ENCODE results near the gene PSMD5.

PSMD5 gene

DNA sequence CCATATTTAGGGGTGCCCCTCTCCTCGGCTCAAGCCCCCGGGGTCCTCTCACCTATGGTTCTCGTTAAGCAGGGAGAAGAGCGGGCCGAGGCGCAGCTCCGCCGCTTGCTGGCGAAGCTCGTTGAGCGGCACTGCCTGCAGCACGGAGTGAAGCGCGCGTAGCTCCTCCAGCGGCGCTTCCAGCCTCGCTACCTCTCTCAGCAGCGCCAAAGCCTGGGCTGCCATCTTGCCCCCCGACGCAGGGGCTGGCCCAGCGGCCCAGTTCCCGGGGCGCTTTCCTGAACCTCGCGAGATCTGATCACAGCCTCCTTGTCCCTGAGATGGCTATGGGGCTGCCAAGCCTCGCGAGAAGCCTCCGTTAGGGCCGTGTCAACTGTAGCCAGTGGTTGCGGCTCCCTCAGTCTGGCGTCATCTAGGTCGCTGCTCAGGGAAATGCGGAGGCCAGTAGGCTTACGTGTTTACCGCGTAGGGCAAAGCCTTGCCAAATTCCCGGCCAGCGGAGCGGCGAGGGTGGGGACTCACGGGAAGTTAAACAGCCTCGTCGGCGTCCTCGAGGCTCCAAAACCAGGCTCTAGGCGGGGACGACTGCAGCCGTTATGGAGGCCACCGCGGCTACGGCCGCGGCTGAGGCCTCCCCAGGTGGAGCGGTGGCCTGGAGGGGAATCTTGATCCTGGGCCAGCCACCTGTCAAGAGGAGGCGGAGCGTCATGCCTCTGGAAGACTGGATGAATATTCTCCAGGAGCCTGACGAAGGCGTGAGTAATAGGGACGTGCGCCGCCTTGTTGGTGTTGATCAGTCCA lies at the start of gene PSMD5:
PSMD5 (minus strand) TSS at position 238 of the 801 bp plus-strand sequence; CDS start at position 225, 13 bp downstream.
- peak; percentile 98 for DNase-seq

DNA sequence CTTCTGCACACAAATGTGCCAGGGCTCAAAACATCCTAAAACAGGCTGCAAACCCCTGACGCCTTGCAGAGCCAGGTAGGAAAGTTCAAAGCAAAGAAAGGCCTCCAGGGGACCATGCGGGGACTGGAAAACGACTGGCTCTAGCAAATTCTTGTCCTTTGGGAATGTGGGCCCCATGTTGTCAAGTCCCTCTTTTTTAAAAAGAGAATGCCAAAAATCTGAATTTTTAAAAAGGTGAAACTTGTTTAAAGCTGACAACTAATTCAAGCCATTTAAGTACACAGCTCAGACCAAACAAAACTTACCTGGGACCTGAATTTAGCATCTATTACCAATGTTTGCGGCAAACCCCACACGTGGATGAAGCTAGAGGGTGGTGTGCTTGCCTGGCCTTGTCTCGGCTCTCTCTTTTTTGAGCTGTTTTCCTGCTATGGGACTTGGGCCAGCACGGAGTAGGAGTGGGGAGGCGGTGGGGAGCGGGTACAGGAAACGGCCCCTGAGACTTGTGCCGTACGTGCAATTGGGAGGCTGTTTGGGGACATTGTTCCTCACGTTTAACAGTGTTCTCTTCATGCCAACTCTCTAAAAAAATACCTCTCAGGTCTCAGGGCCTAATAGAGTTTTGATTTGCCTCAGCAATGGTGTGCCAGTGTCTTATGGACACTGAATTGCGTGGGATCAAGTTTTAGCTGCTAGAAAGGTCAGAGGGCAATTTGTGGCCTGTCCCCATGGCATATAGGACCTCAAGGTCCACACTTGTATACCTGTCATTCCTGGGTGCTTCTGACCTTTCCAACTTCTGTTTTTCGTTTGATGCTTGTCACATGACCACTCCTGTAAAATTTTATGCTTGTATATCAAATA lies 49.4 kb upstream of the PSMD5 start:
- no peak for DNase-seq

DNA sequence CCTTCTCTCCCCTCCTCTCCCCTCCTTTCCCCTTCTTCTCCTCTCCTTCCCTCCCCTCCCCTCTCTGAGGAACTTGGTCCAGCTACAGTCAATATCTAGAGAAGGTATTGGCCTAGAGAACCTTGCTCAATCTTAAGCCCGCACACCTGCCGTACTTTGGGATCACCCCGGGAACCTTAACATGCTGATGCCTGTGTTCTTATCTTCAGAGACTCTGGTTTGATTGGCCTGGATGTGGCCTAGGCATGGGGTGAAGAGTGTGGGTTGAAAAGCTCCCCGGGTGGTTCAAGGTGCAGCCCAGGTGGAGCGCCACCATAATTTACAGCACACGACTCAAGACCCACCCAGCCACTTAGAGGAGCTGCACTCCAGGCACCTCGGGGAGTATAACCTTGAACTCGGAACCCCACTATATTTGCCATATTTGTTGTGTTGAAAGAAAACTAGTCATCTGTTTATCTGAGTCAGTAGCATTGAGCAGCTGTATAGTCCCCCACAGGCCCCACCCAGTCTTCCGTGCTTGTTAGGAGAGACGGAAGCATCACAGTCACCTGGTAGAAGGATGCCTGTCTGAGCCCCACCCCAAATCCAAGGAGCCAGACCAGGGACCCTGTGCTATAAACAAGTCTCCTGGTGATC lies 48.6 kb upstream of the PSMD5 start:
- no peak for DNase-seq

DNA sequence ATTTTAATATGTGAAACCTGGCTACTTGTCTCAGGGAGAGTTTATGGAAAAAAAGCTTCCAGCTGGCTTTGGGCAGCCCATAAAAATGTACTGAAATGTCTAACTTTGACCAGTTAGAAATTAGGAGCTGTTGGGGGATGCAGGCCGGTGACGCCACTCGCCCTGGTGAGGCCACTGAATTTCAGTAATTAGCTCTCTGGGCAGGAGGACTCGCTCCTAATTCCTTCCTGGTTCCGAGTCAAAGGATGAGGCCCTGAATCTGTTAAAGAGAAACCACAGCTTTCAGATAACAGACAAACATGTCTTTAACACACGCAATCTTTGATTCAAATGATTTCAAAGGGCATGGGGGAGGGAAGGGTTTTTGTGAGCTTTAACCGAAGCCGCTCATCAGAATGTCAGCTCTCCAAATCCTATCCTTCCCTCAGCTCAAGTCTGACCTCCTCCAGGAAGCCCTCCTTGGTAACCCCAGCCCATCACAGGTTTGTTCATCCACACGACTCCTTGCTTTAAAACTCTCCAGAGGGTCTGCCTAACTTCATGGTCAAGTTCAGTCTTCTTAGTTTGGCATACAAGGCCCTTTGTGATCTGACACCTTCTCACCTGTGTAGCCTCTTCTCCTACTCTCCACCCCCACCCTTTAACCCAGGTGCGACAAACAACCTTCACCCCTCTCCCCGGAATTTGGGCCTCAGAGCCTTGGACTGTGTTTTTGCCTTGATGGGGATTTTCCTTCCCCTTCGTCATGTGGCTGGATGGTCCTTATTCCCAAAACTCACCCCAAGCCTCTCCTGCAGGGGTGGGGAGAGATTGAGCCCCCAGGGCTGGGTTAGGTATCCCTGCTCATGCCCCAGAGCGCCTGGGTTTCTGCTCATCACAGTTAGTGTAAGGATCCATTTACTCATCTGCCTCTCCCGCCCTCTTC lies 47.9 kb upstream of the PSMD5 start:
- peak; percentile 65 for DNase-seq

DNA sequence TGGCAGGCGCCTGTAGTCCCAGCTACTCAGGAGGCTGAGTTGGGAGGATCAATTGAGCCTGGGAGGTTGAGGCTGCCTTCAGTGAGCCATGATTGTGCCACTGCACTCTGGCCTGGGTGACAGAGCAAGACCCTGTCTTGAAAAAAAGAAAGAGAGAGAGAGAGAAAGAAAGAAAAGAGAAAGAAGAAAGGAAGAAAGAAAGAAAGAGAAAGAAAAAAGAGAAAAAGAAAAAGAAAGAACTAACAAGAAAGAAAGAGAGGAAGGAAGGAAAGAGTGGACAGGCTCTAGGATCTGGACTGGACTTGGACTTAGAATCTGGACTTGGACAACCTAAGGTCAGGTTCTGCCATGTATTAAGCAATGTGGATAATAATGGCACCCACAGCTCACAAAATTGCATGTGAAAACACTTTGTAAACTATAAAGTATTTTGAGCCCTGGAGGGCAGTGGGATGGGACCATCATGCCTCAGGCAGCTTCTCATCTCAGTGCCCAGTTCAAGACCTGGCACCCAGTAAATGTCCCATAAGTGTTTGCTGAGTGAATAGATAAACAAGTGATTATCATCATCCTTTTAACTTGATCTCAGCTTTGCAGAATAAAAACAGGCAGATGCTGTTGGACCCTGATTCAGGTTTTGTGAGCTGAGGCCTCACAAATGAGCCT lies 47.0 kb upstream of the PSMD5 start:
- DNase-seq, result peak; percentile 68

DNA sequence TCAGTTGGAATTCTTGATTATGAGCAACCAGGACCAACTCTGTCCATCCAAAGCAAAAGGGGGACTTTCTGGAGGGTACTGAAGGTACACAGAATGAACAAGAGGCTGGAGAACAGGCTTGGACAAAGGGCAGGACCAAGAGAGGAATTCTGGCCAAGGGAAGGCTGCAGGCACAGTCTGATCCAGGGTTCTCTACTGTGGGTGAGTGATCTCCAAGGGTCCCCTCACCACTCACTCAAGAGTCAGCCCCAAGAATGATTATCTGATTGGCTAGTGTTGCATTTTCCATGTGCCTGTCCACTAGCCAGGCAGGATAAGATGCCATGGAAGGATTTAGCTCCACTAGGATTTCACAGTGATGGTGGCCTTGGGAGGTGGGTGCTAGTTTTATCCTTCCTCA lies 45.9 kb upstream of the PSMD5 start:
- no peak for DNase-seq

DNA sequence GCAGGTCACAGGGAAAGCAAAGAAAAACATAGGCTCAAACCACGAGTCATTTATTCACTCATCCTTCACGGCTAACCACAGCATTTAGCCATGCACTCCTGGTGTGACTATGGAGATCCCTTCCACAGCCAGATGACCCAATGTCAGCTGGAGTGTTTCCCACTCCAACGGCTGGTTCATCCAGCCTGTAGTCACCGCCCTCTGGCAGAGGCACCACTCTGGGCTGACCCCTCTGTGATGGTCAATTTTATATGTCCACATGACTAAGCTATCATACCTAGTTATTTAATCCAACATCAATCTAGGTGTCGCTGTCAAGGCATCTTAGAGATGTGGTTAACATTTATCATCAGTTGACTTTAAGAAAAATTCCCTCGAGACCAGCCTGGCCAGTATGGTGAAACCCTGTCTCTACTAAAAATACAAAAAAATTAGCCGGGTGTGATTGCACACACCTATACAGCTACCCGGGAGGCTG lies 43.8 kb upstream of the PSMD5 start:
- no peak for DNase-seq

DNA sequence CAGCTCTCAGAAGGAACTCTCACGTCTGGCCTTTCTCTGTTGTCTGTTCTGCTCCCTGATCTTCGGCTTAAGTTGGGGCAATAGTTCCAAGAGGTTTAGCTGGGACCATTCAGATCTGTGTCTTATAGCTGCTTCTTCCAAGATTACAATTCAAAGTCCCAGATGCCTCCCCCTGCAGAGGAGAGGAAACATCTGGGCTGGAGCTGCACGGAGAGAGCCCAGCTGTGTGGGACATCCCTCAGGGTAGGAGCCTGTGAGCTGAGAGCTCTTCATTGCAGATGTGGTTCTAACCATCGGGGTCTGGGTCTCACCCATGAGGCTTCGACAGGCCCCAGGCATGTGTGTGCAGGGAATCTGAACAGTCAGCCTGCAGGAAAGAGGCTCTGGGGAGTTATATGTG lies 43.2 kb upstream of the PSMD5 start:
- DNase-seq, result no peak

DNA sequence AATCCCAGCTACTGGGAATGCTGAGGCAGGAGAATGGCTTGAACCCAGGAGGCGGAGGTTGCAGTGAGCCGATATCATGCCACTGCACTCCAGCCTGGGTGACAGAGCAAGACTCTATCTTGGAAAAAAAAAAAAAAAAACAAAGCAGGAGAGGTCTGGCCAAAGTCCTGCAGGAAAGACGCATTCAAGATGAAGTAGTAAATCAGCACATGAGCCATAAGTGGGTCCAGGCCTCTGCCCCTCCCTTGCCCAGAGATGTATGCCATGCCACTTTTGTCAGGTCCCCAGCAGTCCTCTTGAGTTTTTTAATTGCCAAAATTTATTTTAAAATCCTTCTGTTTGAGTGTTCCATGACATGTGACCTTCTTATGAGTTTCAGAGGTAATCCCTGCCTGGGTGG lies 42.7 kb upstream of the PSMD5 start:
- DNase-seq, result no peak

DNA sequence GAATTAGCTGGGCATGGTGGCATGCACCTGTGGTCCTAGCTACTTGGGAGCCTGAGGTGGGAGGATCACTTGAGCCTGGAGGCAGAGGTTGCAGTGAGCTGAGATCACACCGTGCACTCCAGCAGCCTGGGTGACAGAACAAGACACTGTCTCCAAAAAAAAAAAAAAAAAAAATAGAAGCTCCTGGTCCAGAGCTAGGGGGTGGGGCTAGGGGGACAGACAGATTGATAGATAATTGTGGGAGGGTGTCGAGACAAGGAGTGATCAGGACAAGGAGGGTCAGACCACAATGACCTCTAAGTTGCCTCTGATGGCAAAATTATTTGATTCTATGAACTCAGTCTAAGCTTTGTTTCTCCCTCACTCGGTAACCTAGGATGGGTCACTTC lies 40.9 kb upstream of the PSMD5 start:
- DNase-seq, result no peak

DNA sequence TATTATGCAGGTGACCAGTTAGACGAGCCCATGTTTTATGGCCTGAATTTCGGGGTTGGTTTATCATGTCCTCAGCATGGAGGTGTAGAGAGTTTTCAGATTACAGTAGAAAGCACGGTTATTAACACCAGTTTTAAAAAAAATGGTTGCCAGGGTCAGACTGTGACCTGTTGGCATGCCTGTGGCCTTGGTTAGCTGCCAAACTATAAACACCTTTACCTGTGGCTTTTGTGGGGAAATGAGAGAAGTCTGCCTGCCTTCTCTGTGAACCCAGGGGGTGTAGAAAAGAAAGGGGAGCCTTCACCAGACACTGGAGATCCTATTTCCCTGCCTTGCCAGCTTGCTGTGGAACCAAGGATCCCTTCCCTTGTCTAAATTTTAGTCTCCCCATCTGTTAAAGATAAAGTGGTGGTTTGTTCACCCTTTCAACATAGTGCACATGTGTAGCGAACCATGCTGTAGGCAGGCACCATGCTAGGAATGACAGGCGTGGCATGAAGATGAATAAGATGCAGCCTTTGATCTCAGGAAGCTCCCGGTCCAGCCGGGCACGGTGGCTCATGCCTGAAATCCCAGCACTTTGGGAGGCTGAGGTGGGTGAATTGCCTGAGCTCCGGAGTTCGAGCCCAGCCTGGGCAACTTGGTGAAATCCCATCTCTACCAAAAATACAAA lies 40.3 kb upstream of the PSMD5 start:
- no peak for DNase-seq

DNA sequence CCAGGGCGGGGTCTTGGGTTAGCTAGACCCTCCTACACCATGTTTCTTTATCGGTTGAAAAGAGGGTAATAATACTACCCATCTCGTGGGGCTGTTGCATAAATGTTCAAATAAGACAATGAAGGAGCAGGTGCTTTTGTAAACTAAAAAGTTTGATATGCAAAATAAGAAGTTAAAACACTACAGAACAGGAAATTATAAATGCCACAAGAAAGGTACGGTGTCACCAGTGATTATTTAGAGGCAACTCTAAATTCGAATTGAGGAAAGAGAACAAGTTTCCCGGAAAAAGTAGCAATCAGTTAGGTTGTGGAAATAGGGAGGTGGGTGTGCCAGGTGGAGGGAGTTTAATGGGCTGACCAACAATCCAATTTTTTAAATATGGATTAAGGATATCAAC lies 36.7 kb upstream of the PSMD5 start:
- DNase-seq, result no peak

DNA sequence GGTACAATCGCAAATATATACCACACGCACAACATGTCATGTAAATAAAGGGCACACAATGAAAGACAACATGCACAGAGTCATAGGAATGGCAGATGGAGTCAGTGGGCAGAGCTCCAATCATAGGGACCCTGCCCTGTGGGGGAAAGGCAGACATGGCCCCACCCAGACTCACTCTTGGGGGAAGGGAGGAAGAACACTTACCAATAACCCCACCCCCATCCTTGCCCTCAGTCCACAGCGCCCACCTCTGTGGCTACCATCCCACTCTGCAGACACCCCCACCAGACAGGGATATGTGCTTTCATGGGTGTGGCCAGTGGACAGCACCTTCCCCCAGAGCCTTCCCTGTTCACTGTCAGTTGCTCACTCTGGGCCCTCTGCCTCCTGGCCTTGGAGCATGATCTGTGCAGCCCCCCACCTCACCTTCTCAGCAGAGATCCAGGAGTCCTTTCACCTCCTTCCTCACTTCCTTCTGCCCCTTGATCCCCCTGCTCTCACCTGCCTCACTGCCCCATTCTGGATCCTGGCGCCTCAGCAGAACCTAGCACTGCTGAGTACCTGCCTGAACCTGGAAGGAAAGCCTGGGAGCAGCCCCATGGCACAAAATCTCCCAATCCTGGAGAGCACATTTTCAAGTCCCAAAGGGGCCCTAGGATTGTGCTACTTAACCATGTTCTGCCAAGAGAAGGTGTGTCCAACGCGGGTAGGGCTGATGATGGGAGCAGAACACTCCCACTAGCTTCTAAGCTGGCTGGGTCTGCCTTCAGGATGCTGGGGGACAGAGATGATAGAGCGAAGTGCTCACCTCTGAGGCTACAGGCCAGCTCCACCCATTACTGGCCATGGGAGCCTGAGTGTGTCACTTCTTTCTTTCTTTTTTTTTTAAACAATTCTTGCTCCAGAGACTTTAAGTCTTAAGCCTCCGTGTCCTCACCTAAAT lies 35.7 kb upstream of the PSMD5 start:
- DNase-seq, result peak; percentile 91

DNA sequence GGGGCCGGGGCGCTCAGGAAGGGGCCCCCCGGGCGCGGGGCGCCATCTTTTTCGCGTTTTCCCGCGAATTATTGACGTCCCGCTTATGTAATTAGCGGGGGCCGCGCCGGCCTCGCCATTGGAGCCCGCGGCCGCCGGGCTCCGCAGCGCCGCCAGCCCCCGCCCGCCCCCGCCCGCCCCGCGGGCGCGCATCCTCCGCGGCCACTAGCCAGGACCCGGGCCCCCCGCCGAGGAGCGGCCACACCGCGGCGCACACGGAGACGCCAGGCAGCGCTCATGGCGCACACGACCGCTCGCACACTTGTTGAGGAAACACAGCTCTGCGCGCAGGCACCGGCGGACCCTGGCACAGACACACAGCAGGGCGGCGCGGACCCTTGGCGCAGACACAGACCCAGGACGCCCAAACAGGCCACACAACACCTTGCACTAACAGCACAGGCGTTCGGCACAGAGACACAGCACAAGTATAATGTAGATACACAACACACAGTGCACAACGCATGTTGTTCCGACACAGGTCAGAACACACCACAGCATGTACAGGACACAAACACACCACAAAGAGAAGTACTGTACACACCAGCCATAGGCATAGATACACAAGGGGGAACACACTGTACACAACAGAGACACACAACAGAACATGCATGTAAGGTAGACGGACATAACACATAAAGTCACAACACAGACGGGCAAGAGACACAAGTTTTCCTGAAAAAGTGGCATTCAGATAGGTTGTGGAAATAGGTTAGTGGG lies 34.7 kb upstream of the PSMD5 start:
- DNase-seq, result peak; percentile 83

DNA sequence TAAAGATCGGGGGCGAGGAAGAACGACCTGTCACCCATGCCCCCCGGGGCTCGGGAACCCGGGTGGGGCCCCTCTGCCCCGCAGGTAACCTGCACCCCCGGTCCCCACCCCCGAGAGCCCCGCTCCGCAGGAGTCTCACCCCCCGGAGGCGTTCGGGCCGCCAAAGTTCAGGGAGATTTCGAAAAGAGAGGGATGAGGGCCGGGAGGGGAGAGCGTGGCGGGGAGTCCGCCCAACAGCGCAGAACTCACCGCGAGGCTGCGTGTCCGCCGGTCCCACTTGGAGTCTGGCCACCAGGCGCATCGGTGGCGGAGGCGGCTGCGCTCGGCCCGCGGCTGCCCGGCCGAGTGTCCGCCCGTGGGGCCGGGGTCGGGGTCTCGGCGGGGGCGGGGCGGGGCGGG lies 34.1 kb upstream of the PSMD5 start, which contains the start of gene PHF19:
PHF19 (minus strand) TSS at position 347 of the 399 bp plus-strand sequence. CDS start 2,447 bp downstream, outside the sequence.
- DNase-seq, result peak; percentile 76

DNA sequence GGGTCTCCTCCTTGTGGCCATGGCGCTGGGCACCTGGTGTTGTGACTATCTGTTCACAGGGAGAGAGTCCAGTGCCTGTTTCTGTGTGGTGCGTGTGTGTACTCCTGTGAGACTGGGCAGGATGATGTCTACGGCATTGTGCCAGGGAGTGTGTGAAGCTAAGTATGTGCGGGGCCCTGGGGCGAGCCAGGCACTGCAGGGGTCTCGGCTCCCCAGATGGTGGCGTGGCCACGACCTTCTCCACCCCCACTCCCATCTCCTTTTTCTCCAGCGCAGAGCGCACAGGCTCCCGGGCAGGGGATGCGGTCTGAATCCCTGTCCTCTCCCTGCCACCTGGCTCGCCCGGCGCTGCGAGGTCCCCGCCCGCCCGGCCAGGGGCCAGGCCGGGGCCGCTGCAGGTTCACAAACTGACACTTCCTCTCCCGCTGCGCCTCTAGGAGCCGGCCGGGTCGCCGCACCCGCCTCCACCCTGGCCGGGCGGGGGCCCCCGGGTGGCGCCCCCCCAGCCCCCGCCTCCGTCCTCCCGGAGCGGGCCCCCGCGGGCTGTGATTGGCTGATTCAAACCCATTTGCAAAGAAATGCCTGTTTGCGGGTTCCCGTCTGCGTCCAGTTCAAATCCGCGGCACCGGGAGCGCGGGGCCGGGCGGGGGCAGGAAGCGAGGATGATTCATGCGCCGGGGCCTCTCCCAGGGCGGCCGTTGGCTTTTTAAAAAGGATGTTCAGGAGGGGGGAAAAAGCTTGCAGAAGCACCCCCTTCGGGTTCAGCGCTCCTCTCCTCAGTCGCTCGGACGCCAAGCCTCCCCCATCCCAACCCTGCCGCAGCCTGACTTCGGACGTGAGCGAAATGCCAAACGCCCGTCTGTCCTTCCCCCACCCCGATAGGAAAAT lies 33.5 kb upstream of the PSMD5 start:
- DNase-seq, result peak; percentile 89

DNA sequence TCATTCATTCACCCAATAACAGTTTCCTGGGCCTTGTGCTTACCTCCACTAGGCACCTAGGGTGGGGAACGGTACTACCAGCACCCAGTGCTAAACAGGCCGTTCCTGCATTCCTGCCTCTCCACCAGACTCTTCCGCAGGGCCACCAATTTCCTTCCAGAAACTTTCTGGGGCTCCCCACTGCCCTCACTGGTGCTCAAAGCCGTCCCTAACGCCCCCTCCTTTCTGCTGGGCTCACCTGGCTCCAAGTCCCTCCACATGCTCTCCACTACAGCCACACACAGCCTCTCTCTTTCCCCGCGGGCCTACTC lies 32.9 kb upstream of the PSMD5 start:
- no peak for DNase-seq

DNA sequence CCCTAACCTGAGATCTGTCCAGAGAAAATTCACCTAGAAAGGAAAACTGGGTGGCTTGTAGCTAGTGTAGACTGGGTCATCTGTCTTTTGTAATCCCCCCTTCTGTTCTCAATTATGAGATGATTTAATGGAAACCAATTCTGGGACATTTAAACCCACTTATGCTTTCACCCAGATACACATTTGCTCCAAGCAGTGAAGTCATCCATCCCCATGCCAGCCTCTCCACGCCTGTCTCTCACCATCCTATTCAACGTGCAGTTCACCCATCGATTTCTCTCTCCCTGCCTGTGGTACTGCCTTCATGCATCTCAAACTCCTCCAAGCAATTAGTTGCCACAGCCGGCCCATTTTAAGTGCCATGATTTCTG lies 32.5 kb upstream of the PSMD5 start:
- no peak for DNase-seq
